RCC 7860 (cell line): ENCODE data around the gene GRM4.

ENCODE experiments used
- DNase-seq: peaks from one replicate; pipeline ENCODE4 v3.0.0-alpha.2; 2015; ENCODE audit warnings: low spot score
- FAIRE-seq: peaks from 2 replicates; lab custom pipeline; 2012; peaks lifted over from hg19 to GRCh38; lab: Jason Lieb, UNC

GRM4 gene

DNA sequence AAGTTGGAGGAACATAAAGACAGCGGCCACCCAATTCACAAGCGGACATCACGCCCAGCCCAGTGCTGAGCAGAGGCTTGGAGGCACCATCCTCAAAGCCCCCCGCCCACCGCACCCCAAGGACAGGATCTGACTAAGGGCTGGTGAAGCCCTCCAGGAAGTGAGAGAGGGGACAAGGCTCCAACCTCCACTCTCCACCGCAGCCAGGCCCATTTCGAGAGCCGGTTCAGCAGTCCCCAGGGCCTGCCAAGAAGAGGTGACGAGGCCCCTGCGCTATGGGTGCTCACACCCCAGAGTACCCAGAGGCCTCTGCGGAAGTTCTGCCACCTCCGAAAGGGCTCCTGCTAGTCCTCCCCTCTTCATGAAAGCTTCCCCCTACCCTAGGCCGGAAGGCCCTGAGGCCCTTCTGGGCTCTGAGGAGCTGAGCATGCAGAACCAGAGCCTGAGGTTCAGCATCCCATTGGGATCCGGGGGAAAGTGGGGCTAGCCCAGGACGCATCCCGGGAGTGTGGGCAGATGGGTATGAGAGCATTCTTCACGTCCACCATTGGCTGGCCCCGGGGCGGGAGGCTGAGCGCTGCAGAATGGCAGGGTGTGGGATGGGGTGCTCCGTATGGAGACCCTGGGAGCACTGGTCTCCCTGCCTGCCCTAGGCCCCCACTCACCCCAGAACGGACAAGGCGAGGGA, 2.5 kb downstream of the GRM4 start:
- DNase-seq (no peak), FAIRE-seq (no peak)

DNA sequence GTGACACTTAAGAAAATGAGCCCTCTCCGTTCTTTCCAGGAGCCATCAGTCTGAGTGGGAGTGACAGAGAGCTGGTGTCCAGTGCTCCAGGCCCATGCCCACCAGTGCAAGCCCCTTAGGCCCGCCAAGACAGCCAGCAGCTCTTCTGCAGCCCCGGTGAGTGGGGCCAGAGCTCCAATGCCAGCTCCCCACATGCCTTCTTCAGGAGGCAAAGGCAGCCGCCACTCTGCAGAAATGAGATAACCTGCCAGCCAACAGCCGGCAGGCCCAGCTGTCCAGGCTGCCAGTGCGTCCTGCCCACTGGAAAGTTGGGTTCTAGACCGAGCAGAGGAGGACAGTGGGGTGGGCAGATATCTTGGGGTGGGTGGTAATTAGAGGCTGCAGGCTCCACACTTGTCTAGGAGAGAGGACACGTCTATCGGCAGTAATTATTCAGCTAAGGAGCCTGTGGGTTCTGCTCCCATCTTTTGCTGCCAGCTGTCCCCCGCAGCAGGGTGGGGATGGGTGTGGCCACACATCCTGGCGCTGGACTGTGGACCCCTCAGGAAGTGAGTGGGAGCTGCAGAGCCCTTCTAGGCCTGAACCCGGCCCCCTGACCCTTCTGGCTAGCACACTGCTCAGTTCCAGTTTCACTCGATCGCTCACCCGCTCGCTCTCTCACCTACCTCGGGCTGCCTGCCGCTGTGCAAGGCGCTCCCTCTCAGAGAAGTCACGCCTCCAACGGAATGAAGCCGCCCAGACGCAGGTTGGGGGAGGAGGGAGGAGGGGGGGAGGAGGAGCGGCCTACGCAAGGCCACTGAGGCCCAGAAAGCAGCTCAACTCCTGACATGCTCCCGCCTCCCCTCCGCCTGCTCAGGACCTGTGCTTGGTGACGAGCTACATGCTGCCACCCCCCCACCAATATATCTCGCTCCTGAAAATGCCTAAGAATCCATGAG, 3.6 kb downstream of the GRM4 start:
- no peak for FAIRE-seq
- no peak for DNase-seq

DNA sequence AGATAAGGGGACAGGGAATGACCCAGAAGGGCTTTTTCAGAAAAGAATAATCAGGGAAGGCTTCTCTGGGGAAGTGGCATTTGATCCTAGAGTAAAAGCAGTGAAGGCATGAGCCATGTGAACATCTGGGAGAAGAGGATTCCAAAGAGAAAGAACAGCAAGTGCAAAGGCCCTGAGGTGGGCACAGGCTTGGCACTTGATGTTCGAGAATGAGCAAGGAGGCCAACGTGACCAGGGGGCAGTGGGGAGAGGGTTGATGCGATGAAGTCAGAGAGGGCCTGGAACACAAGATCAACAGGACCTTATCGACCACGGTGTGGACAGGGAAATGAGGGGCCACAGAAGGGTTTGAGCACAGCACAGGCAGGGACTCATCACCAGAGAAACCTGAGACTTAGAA, 5.8 kb downstream of the GRM4 start:
- DNase-seq, result no peak
- FAIRE-seq, result no peak

DNA sequence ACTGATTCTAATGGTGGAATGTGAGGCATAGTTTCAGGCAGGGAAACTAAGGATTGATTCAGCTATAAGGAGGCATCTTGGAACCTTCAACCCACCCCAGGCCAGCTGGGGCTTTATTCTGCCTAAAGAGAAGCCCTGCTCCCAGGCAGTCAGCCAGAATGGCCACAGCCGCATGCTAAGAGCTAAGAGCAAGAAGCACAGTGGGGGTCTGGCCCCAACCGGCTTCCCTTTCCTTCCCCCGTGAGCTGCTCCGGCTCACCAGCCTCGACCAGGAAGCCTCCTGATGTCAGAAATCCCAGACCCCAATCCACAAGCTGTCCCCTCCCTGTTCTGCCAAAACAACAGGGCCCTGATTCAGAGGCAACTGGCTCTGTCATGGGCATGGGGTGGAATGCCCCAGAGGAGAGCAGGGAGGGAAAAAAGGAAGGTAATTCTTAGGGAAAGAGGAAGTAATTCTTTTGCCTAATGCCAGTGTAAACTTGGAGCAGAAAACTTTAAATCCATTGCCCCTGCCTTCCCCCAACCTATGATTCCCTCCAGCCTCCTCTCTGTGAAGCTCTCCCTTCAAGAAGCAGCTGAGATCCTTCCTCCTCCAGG, 6.9 kb downstream of the GRM4 start:
- DNase-seq (no peak), FAIRE-seq (no peak)

DNA sequence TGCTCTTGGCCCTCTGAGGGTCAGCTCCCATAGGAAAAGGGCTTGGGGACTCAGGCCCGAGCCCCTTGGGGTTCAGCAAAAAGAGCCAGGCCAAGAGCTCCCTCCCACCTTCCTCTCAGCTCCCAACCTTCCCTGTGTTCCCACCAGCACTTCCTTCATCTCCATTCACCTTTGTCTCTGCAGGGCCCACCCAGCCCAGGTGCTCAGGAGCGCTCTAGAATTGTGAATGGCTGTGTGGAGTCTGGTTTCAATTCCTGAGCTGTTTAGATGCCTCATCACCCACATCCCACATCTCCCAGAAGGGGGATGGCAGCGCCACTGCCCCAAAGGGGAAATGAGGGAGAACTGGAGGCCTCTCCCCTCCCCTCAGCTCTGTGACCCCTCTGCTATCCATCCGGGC, 7.7 kb downstream of the GRM4 start:
- FAIRE-seq (no peak), DNase-seq (no peak)

DNA sequence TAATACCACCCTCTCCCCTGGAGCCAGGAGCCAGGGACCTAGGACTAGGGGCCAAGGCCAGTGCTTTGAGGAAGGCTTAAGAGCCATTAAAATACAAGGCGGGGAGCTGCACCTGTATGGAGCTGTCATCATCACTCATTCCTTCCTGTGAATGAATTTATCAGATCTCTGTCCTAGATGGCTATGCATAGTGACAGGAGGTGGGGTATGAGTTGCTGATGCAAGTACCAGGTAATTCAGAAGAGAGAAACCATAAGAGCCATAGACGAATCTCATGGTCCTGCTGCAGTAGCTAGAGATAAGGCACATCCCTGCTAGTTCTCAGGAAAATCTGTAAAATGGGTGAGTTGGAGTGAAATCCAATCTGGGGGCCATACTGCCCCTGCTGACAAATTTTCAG, 10.3 kb downstream of the GRM4 start:
- FAIRE-seq, result no peak
- no peak for DNase-seq

DNA sequence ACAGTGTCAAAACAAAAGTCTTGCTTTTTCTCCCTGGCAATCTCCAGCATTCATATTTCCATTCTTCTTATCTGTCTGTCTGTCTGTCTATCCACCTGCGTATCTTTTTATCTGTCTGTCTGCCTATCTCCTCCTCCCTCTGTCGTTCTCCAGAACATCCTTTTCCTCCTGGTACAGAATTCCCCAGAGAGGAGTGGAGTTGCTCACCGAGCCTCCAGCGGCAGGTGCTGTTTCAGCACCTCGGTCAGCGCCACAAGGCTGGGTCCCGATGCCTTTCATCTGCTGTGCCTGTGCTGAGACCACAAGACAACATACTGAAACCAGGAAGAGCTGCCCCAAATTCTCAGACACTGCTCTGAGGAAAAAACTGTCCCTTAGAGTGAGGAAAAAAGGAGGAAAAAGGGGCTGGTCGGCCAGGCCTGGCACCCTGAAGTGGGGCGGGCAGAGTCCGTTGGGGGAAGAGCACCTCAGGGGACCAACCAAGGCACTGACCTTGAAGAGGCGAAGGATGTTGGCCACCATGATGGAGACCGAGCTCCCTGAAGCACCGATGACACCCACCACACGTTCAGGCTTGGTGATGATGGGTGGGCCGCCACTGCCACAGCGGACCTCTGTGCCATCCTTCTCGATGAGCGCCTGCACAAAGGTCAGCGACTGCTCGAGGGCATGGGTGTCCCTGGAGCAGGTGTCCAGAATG, 13.3 kb downstream of the GRM4 start:
- no peak for DNase-seq
- no peak for FAIRE-seq

DNA sequence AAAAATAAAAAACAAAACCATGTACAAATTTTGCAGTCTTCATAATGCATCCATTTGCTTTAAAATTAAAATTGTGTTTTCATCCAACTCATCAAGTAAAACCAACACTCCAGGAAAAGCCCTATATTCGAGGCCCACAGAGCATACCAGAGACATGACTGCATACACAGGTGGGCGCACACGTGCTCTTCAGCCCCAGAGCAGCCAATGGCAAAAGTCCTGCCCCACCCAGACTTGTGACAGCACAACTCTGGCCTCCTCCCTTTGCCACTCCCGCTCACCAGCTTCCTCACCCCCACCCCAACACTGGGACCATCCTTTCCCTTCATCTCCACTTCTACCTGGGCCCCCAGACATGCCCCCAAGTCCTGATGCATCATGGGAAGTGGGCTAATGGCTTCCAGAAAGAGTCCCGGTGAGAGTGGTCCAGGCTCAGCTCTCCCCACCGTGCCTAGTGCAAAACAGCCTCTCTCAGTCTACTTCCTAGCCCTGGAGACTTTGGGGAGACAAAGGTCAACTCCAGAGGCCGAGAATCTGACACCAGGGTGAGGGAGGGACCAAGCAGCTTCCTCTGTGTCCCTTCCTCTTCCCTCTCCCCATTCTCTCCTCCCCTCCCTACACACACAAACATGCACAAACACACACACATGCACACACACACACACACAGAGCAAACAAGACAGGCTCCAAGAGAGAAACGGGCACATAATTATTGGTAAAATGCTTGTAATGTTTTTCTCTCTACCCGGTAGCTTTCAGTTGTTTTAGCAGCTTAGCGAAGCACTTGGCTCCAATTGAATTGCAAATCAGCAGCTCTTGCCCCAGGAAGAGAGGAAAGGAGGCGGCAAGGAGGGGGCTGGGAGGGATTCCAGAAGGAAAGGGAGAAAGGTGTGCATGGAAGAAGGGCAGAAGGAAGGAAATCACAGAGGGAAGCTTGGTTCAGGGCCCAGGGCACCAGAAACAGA, 14.3 kb downstream of the GRM4 start:
- DNase-seq (no peak), FAIRE-seq (no peak)

DNA sequence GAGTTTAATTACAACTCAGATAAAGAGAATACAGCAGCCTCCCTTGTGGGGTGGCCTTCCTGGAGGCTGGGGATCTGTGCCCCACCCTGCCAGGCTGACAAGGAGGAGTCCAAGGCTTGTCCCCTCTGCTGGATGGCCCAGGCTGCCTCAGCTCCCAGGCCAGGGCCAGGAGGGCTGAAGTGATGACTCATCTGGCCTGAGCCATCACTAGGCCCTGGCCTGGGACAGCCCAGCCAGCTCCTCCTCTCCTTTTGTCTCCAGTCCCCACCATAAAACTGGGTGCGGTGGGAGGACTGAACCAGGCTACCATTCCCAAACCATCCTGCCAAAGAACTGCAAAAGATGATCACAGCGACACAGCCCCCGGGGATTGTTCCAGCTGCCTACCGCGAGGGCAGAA, 15.0 kb downstream of the GRM4 start:
- DNase-seq, result no peak
- FAIRE-seq, result no peak

DNA sequence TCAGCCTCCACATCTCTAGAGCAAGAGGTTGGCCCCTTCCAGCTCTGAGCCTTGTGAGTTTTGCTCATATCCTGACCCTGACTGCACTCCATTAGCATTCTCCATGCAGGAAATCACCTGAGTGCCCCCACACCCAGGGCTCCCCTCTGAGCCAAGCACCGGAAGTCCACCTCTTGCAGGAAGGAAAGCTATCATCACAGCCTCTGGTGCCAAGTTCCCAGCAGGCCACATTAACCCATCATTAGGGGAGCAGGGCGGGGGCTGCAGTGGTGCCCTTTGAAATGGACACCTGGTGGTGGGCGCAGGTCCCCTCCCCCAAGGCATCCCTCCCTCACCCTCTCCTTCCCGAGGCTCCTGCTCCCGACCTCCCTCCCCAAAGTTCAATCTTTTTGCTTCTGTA, 16.1 kb downstream of the GRM4 start:
- FAIRE-seq (no peak), DNase-seq (no peak)

DNA sequence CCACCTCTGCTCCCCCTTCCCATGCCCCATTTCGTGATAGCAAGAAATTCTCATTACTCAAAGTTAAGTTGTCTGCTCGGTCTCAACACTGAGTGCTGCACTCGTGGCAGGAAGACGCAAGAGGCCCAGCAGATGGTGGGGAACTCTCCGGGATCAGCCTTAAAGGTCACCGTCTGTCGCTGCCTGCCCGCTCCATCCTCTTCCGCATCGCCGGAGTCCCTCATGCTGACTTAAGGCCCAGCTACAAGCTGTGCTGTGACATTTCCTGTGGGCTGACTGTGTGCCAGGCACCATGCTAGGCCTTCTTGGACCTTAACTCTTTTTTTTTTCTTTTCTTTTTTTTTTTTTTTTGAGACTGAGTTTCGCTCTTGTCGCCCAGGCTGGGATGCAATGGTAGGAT, 17.8 kb downstream of the GRM4 start:
- DNase-seq, result no peak
- FAIRE-seq, result no peak

DNA sequence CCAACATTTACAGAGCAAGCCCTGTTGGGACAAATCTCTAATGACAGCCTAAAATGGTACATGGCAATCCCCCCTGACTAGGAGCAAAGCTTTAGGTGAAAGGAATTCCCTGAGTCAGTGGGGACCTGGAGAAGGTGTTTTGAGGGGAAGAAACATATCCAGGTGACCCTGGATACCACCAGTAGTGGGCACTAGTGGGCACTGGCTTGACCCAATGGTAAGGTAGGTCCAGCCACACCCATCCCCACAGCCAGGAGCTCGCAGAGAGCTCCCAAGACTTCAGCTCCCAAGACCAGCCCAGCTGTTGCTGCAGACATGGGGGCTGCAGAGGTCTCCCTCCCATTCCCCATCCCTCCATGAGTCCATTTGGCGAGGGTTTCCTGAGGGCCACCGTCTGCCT, 19.5 kb downstream of the GRM4 start:
- DNase-seq, result no peak
- no peak for FAIRE-seq

DNA sequence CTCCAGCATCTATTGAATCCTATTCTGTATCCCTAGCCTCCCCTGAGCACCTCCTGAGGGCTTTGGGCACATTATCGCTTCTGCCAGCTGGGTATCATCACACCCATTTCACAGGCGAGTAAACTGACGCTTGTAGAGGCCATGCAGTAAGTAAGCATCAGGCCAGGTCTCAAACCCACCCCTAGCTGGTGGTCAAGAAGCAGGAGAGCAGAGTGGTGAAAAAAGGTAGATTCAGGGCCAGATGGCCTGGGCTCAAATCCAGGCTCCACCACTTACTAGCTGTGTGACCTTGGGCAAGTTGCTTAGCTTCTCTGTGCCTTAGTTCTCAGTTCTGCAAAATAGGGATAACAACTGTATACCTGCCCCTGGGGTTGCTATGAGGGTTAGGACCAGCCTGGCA, 19.9 kb downstream of the GRM4 start:
- DNase-seq (no peak), FAIRE-seq (no peak)

DNA sequence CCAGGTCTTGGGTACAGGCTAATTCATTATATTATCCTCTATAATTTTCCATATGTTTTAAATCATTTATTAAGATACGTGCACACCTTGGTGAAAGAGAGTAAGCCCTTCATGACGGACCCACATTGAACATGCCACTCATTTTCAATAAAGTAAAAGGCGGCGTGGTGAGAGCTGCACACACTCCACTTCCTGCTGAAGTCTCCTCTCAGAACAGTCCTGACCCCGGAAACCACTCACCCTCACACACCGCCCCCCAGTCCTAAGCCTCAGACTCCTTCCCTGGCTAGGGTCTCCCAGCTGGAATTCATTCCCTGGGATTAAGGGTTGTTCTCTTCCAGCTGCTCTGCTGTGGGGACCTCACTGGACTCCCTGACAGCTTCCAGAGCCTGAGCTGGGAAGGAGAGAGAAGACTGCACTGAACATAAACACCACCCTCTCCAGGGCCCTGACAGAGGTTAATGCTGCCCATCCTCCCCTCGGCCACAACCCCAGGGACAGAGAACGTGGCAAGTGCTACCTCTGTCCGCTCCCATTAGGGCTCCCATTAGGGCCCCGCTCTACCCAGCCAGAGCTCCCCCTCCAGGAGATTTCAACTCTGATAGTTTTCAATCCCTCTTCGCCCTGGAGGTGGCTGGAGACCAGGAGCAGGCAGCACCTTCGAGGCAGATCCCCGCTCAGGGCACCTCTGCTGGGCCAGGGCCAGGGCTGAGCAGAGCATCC, 24.8 kb downstream of the GRM4 start:
- no peak for FAIRE-seq
- no peak for DNase-seq

DNA sequence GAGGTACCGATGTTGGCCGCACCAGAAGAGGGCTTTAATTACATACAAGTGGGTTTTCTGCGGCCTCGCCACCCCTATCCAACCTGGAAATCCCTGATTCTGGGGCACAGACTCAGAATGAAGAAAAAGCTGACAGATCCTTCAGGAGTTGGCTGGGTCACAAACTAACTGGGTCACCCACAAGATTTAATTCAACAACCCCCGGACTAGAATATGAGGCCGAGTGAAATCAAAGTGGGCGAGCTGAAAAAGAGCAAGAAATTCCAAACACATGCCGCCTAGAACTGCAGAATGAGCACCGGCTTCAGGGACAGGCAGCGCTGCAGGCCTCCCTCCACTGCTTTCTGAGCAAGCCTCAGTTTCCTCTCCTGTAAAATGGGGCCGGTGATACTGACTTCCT, 30.0 kb downstream of the GRM4 start:
- DNase-seq (no peak), FAIRE-seq (no peak)

DNA sequence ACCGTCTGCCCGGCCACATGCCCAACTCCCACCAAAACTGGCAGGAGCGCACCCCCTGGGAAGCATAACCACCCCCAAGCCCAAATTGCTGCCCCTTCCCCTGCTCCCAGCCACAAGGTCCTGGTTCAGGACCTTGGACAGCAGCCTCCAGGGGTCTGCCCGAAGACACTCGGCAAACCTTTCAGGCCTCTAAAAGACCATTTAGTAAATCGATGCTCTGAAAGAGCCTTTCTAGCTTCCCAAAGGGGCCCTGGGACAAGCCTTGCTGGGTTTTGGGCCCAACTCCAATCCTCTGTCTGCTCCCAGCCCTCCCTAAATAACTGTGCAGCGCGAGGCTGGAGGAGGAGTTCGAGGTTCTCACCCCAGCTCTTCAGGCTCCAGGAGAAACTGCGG, 30.5 kb downstream of the GRM4 start:
- no peak for FAIRE-seq

DNA sequence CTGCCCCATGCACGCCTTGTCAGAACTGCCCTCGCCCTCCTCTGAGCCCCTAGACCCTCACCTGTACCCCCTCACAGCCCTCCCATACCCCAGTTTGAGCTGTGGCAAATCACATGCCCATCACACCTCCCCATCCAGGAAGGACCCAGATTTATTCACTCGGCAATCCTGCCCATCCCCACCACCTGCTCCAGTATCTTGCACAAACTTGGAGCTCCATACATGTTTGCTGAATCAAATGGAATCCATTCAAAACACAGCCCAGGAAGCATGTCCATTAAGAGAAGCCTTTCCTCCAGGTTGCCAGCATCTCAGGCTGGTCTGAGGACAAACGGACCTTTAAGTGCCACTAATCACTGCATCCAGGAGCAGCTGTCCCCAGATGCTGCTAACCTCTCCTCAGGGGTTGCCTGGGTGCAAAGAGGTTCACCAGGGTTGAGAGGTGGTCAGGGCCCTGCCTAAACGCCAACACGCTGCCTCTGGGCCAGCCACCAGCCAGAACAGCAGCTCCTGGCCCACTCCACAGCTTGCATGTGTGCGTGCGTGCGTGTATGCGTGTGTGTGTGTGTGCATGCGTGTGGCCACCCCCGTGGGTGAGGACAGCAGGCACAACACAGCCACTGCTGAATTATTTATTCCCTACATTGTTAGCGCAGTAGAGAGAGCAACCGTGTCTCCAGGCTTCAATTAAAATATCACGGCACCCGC, 31.0 kb downstream of the GRM4 start:
- FAIRE-seq, result no peak

More for the DNA sequence above, 30.5 kb downstream of the GRM4 start:
- no peak for DNase-seq

DNA sequence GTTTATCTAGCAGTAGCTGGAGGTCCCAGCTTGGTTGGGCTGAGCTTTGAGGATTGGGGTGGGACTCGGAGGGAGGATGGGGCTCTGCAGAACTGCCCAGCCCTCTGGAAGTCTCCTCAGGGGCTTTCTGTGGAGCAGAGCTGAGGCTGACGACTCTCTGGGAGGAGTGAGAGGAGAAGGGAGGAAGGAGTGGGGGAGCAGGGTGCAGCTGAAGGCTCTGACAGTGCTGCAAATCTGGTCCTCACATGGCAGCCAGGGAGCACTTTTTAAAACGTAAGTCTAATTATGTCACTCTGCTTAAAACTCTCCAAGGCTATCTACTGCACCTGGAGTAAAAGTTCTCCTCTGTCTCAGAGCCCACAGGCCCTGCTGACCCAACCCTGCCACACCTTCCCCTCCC, 32.4 kb downstream of the GRM4 start:
- FAIRE-seq, result no peak
- DNase-seq, result no peak

More for the DNA sequence above, 31.0 kb downstream of the GRM4 start:
- DNase-seq, result no peak

DNA sequence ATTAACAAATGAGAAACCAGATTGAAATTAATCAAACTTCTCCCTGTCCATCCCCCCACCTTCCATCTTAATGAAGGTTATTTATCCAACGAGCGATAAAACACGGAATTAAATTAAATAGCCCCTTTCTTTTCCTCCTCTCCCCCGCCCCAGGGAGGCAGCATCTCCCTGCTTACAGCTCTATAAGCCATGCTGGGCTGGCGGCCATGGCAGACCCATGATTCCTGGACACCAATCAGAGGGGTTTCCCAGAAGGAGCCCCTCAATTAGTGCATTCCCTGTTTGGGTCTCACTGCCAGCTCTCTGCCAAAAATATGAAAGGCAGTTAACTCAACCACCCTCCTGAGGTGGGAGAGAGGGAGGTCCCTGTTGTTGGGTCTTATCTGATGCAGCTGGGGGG, 33.8 kb downstream of the GRM4 start:
- DNase-seq, result no peak
- no peak for FAIRE-seq
